ENCODE measurements around the gene GPR107. TPM values are rescaled to one million over a fixed set of nuclear protein-coding genes. Genes with fewer than 3 reads are reported as not detected.

The GPR107 gene
- total RNA-seq, 1 experiment from 2014 or later = 8.6 TPM

DNA sequence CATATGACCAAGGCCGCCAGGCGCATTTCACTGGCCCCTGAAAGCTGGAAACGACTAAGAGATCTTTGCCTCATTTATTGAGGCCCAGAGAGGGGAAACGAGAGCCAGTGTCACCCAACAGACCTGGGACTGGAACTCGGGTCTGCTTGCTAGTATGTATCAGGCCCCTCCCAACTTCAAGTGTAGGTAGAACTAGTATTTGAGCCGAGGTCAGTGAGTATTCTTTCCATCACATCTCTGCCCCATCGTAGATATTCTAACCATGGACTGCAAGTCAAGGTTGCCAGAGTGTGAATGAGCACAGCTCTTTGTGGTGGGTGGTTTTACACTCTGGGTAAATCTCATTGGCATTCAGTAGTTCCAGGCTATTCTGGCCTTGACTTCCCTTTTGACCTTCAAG lies 42.2 kb downstream of the GPR107 start:
- in situ Hi-C loops (cut with HindIII; ENCODE audit: low sequenced_read_pairs) = no loop called here
- DNase-seq (ENCODE audit: low spot score) = no peak

DNA sequence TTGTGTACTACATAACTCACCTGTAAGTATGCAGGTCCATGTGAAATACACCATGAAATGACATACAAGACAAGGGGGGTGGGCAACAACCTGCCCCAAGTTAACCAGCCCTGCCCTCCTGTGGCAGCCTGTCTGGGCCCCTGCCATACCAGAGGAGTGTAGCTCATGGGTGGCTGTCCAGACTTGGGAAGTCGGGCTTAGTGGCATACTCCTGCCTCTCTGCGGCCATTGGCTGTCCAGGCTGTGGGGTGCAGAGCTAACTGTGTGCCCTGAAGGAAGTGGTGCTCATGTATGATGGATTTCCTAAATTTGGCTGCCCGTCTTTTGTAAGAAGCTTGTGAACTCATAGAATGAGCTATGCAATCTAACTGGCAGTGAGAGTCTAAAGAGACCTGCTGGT lies 47.0 kb downstream of the GPR107 start:
- in situ Hi-C loops (cut with HindIII; ENCODE audit: low sequenced_read_pairs) = no loop called here
- DNase-seq (ENCODE audit: low spot score) = no peak

DNA sequence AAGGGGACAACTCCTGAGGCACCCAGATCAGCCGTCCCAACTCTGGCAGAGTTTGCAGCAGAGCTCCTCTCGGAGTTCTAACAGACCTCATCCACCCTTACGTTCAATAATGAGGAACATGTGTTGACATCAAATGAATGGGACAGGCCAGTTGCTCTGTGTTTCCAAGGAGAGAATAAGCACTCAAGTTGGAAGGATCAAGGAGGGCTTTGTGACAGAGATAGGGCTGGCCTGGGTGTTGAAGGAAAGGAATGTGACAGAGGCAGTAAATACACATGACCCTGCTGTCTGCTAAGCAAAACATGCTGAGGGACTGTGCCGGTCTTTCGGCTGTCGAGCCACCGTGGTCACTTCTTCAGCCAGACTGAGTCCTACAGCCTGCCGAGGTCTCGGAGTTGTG lies 48.2 kb downstream of the GPR107 start:
- in situ Hi-C loops (cut with HindIII; ENCODE audit: low sequenced_read_pairs) = no loop called here

DNA sequence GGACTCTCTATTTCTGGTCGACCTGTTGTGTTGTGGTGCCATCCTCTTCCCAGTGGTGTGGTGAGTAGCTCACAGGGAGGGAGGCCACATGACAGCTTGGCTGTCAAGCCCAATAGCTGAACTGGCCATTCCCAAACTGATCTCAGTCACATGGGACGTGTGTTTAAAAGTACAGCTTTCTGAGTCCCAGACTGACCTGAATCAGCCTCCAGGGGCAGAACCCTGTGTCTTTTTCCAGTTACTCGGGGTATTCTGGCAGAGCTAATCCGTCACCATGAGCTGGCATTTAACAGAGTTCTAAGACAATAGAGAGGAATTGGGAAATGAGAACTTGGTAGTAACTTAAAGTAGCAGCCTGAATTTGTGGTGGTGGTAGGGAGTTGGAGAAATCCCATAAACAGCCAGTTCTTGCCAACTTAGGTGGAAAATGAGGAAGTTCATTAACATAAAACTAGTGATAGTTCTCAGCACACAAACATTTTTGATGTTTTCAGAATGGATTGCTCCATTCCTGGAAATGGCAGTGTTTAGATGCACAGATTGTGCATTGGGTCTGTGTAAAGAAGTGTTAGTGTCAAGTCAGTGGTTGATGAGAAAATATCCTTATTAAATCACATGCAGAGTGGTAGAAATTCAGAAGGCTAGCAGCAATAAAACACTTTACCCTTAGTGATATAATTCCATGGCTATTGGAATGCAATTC lies 50.9 kb downstream of the GPR107 start:
- in situ Hi-C loops (cut with HindIII; ENCODE audit: low sequenced_read_pairs) = no loop called here
- DNase-seq (ENCODE audit: low spot score) = no peak

More for the DNA sequence above, 48.2 kb downstream of the GPR107 start:
- DNase-seq (ENCODE audit: low spot score) = no peak

DNA sequence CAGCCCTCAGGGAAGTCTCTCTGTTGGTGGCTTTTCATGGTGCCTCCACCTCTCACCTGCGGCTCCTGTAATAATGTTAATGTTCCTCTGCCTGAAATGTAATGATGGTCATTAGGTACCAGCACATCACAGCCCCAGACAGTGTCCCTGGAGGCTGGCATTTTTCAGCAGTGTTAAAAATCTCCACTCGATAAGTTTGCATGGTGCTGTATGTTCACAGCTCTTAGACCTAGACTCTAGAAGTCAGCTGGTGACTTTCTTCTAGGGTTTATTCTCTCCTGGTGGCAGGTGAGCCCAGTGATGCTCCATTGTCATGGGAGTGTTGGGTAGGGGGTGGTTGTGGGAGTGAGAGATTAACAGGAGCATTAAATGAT lies 53.1 kb downstream of the GPR107 start:
- in situ Hi-C loops (cut with HindIII; ENCODE audit: low sequenced_read_pairs) = no loop called here
- no peak for DNase-seq (ENCODE audit: low spot score)

DNA sequence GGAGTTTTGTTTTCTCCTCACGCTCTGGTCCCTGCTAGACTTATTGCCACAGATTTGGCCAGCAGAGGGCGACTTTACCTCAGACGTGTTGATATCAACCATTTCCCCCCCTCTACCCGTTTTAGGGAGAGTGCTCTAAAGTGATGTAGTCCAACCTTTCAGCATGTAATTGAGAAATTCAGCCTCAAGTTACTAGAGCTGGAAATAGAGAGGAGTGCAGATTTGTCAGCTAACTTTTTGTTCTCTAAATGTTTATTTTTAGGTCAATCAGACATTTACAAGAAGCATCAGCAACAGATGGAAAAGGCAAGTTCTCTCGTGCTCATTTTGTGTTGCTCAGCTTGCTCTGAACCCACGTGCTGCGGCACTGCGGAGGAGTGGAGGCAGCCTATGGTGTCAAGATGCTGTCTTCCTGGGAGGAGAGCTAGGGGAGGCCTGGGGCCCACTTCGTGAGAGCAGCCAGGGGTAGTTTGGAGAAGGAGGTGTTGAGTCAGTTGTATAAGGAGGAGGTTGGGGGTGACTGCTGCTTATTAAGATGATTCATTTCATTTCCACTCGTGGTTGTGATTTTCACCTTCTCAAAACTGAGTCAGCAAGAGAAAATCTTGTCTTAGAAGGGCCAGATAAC lies 53.6 kb downstream of the GPR107 start:
- in situ Hi-C loops (cut with HindIII; ENCODE audit: low sequenced_read_pairs) = no loop called here
- peak; percentile 94 for DNase-seq (ENCODE audit: low spot score)

DNA sequence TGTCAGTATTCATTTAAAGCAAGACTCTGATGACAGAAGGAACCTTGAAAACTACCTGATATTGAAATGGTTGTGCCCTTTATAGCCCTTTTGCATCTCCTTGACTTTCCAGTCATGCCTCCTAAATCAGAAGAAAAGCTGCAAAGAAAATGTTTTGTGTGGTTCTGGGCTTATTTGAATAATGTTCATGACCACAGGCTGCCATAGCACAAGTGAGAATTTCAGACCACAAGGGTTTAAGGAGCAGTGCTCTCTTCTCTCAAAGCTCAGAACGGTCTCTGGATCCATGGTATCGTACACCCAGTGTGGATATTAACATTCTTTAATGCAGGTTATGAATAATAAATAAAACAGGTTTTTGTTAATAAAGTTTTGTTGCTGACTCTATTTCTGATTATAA lies 54.2 kb downstream of the GPR107 start:
- in situ Hi-C loops (cut with HindIII; ENCODE audit: low sequenced_read_pairs) = no loop called here
- DNase-seq (ENCODE audit: low spot score) = no peak

DNA sequence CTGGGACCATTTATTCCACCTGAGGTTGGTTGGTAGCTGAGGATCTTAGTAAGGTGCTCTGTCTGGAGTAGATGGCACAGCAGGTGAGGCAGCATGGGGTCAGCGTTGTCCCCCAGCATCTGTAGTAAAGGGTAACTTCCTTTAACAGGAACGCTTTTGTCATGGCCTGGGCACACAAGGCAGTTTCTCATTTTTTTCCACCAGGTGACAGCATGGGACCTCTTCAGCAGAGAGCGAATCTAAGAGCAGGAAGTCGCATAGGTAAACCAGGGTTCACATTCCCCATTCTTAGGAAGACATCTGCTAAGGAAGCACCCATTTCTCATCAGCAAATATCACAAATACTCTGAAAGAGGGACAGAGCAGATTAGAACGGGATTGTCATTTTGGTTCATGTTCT lies 56.5 kb downstream of the GPR107 start:
- in situ Hi-C loops (cut with HindIII; ENCODE audit: low sequenced_read_pairs) = no loop called here
- peak; percentile 77 for DNase-seq (ENCODE audit: low spot score)

DNA sequence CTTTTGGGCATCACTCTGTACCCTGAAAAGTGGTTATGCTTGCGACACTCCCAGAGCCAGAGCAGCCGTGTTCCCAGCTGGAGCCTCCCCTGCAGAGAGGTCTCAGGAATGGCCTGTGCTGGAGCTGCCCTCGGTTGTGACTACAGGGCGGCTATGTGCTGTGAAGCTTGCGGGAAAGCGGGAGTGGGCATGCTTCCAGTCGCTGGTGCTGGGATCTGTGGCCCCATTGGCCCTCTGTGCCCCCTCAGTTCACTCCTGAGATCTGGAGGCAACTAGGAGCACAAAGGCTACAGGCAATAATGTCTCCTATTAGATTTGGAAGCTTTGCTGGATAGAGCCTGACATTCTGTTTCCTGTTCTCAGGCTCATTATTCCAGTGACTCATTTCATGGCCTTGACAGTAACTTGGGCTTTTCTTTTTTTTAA lies 56.9 kb downstream of the GPR107 start:
- peak; percentile 51 for DNase-seq (ENCODE audit: low spot score)
- in situ Hi-C loops (cut with HindIII; ENCODE audit: low sequenced_read_pairs) = no loop called here

DNA sequence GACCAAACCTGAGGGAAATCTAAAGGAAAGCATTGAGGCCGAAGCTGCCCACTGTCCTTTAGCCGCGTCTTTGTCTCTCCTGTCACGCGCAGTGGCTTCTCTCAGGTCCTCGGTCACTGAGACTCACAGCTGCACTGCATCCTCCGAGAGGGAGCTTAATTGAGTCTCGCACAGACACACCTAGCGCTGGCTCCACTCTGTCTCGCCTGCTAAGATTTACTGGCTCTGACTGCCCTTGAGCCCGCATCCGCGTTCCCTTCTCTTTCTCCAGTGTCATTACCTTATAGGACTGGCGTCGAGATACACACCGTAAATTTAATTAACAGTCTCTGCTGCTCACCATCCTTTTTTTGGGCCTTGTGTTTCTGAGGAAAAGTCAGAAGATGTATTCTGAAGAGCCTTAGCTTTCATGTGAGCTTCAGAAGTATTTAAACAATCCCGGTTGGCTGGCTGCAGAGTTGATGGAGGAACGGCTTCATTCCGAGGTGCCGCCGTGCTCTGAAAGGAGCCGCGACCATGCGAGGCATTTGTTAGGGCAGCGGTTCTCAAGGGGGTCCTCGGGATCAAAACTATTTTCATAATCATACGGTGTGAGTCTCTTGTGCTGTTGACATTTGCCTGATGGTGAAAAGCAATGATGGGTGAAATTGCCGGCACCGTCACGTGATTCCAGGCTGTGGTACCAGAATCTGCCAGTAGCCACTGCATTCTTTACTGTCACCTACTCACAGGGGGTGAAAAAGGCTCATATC lies 58.3 kb downstream of the GPR107 start:
- in situ Hi-C loops (cut with HindIII; ENCODE audit: low sequenced_read_pairs) = no loop called here

DNA sequence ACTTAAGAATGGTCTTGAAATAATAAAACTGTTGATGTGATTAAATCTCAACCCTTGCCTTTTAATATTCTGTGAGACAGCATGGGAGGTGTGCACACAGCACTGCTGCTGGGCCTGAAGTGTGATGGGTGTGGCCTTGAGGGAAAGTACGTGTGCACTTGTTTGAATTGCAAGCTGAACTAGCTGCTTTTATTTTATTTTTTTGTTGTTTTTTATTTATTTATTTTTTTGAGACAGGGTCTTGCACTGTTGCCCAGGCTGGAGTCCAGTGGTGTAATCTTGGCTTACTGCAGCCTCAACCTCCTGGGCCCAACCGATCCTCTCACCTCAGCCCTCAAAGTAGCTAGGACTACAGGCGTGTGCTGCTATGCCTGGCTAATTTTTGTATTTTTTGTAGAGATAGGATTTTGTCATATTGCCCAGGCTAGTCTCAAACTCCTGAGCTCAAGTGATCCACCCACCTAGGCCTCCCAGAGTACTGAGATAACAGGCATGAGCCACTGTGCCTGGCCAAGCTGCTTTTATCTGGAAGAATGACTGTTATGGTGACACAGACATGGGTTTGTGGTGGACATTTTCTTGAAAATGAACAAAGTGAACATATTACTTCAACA lies 58.9 kb downstream of the GPR107 start:
- in situ Hi-C loops (cut with HindIII; ENCODE audit: low sequenced_read_pairs) = no loop called here
- no peak for DNase-seq (ENCODE audit: low spot score)

More for the DNA sequence above, 58.3 kb downstream of the GPR107 start:
- DNase-seq (ENCODE audit: low spot score) = peak; percentile 35

DNA sequence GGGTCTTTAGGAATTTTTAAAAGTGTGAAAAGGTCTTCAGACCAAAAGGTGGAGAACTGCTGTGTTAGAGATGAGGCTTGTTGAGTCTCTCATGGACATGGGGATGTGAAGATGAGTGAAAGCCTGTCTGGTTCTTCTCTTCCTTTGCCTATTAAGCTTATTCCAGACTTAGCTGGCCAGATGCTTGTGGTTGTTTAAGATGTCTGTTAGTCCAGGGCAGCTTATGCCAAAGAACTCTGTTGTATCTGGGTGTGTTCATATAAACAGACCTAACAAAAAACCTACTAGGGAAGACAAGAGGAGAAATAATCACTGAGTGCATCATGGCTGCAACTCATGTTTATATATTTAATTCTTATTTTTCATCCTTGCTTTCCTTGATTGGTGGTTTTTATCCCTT lies 61.0 kb downstream of the GPR107 start:
- in situ Hi-C loops (cut with HindIII; ENCODE audit: low sequenced_read_pairs) = no loop called here

DNA sequence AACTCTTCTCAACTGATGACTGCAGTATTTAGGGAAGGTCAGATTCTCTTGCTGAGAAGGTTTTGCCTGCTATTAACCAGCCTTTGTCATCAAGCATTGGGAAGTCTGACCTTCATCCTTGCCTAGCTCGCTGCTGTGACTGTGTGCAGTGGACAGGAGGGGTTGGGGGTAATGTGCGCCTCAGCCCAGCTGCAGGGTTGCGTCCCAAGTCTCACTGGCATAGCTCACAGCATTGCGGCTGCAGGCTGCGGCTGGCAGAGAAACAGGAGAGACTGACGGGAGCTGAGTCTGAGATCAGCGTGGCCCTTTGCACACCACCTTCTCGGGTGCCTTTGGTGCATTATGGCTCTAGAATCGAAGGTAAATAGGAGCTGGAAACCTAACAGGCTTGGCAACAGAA lies 62.6 kb downstream of the GPR107 start:
- DNase-seq (ENCODE audit: low spot score) = no peak
- in situ Hi-C loops (cut with HindIII; ENCODE audit: low sequenced_read_pairs) = no loop called here

More for the DNA sequence above, 61.0 kb downstream of the GPR107 start:
- no peak for DNase-seq (ENCODE audit: low spot score)

DNA sequence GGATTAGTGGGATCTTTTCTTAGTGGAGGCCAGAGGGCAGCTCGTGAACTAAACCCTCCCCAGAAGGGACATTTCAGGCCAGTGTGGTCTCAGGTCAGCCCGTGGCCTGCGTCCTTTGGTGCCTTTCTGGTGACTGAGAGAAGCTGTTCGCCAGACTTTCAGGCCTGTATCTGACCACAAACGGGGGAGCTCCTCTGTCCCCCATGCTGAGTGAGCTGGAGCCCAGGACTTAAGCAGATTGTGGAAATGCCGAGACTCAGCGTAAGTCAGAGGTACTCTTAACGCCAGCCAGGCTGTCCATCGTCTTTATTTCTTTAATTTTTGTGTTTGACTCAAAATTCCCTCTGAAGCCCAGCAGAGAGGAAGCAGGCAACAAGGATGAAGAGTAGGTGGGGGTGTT lies 63.7 kb downstream of the GPR107 start:
- no peak for DNase-seq (ENCODE audit: low spot score)
- in situ Hi-C loops (cut with HindIII; ENCODE audit: low sequenced_read_pairs) = no loop called here

DNA sequence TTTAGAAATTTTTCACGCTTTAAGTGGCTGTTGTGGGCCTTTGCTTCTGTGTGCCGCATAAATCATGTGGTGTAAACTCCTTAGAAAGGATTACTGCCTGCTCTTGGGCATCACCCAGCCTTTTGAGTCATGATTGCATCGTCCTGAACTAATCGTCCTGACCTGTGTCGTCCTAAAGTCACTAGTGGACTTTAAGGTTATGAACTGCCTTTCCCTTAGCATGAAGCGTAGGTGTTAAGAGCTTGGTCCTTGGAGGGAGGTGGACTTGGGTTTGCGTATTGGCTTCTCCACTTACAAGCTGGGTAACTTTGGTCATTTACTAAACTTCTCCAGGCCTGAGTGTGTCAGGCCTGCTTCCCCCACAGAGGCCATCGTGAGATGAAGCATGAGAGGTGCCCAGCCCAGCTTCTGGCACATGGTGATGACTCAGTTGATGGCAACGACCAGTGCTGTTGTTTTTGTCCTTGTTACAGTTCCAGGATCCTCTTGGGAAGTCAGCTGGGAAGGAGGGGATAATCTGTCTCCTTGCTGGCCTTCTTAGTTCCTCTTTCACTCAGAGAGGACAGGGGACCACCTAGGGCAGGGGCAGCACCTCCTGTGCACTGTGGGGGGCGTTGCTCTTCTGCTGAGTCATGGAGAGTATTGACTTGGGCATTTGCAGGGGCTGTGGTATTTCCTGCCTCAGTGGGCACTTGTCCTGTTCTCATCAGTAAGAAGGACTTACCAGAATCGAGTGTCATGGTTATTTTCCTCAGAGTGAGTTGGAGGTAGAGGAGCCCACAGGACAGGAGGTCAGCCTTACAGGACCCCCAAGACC lies 64.3 kb downstream of the GPR107 start:
- no peak for DNase-seq (ENCODE audit: low spot score)
- in situ Hi-C loops (cut with HindIII; ENCODE audit: low sequenced_read_pairs) = no loop called here

DNA sequence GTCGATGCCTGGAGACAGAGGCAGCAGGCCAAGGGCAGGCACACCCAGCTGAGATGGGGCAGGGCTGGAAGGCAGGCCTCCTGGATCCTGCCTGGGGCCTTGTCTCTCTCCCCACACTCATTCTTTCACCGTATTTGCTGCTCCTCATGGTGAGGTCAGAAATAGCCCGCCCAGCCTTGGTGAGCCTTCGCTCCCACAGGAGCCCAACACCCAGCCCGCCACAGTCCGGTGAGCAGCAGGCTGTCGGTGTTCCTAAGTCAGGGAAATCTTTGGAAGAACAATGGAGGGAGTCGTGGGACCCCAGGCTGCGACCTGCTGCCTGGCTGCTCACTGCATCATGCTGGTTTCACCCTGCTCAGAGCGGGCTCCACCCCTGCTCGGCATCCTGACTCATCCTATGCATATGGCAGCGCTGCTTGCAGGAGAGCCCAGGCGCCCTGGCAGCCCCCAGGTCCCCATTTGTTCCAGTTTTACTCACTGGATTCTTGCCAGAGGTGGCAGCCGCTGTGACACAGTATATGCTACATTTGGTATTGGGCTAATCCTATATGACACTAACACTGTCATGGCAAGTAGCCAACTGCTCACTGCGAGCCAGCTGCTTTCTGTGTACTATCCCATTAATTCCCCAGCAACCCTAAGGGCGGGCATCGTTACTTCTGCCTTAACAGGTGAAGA lies 65.3 kb downstream of the GPR107 start:
- DNase-seq (ENCODE audit: low spot score) = peak; percentile 71
- in situ Hi-C loops (cut with HindIII; ENCODE audit: low sequenced_read_pairs) = no loop called here

DNA sequence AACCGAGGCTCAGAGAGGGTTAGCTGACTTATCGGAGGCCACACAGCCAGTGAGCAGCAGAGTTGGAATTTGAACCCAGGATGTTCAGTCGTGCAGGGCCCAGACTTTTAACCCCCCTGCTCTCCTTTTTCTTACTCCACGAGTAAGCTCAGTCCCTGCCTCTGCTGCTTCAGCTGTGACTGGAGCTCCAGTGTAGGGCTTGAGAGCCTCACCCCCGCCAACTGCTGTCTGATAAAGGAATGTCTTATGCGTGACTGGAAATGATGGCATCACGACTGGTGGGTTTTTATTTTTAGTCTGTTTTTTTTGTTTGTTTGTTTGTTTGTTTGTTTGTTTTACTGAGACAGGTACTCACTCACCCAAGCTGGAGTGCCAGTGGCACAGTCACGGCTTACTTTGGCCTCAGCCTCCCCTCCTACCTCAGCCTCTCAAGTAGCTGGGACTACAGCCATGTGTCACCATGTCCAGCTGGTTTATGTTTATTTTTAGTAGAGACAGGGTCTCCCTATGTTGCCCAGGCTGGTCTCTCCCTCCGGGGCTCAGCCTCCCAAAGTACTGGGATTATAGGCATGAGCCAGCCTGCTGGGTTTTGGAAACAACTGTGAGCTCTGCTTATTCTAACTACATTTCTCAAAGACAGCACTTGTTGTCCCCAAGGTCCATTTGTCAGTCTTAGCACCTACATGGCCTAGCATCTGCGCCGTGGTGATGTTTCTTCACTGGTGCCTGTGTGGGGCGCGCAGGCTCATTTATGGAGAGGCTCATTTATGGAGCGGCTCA lies 66.0 kb downstream of the GPR107 start:
- in situ Hi-C loops (cut with HindIII; ENCODE audit: low sequenced_read_pairs) = loop anchor here (10.0 kb wide), 1 partner anchor 125 kb away; no protein-coding TSS in a partner anchor
- DNase-seq (ENCODE audit: low spot score) = peak; percentile 49

DNA sequence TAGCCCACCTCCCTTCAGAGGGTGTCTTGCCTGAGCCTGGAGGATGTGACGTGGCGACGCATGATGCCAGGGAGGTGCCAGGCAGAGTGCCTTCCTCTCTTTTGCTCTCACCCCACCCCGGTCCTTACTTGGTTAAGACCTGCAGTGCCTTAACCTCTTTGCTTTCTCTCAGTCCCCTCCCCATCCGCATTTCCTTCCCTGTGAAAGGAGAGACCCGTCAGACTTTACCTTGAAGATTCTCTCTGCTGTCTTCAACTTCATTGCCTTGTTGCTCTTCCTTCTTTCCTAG lies 66.5 kb downstream of the GPR107 start:
- in situ Hi-C loops (cut with HindIII; ENCODE audit: low sequenced_read_pairs) = loop anchor here (10.0 kb wide), 1 partner anchor 125 kb away; no protein-coding TSS in a partner anchor
- DNase-seq (ENCODE audit: low spot score) = peak; percentile 40
